ENCODE data around the gene MAPKAPK2.

- TF ChIP-seq CTCF (IDR thresholded peaks at IDR 0.05): no peak
- TF ChIP-seq POLR2A (IDR thresholded peaks at IDR 0.05): no peak
Observed at GRCh38 chr1:206703661-206704060, 19.0 kb downstream of the MAPKAPK2 start.
